22Rv1 (cell line): ENCODE measurements around the gene SUPV3L1.

Source experiments
- CTCF ChIP-seq: fragments of 450-650 bp; IDR thresholded peaks from 2 replicates; pipeline ENCODE4 v1.5.1; 2017; ENCODE audit warnings: mild to moderate bottlenecking
- ZFX ChIP-seq: fragments of 450-650 bp; IDR thresholded peaks from 2 replicates; pipeline ENCODE4 v1.6.1; 2017; ENCODE audit warnings: antibody characterized with exemption, borderline replicate concordance

- TF ChIP-seq CTCF, result no peak
- no peak for TF ChIP-seq ZFX
Observed at GRCh38 chr10:69180525-69181204, 631 bp downstream of the SUPV3L1 start.
